ENCODE measurements around the gene NEURL1.

NEURL1 gene

DNA sequence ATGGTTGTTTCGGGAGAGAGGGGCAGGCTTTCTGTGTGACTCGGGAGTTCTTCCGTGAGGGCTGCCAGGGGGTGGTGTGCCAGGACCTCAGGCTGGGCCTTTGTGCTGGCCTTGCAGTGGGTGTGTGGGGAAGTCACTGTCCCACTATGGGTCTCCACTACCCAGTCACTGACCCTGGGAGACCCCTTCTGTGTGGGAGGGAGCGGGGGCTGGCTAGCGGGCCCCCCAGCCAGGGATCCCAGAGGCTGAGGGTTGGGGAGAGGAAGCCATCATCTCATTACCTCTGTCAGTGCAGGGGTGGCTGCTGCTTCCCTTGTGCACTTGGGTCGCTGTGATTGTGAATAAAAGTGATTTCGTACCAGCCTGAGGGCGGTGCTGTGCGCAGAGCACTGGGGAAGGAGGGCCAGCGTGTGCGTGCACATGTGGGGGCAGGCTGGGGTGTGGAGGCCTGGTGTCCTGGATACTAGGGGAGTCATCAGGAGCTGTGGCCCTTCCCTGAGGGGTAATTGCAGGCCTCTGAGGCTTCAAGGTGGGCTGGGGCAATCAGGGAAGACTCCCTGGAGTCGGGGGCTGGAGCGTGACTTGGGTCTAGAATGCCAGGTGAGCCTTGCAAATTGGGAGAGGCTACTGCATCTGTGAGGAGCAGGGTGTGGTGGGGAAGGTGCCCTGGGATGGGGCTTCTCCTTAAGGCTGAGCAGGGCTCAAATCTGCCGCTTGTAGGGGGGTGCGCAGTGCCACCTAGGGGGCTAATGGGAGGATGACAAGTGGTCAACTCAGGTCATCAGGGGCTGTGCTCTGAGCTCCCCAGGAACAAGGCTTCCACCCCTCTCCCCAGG, 98.9 kb downstream of the NEURL1 start:
- no peak overlapping the region for H2AFZ ChIP-seq (ENCODE audit: low read length)
- H3K9me3 ChIP-seq (ENCODE audit: insufficient read depth, low read depth, low read length) = 0 out of 2 replicates have a peak, but pooled peaks cover 2% of the 10 kb centered on the region
- no peaks in the 10 kb centered on the region for H3K79me2 ChIP-seq (ENCODE audit: insufficient read depth, low read length)
- no peak overlapping the region for H3K9ac ChIP-seq (ENCODE audit: low read depth, low read length, poor library complexity, severe bottlenecking)
- H3K4me3 ChIP-seq (ENCODE audit: low read length, poor library complexity, severe bottlenecking) = no peak overlapping the region
- H3K4me2 ChIP-seq (ENCODE audit: low read depth, low read length, poor library complexity, severe bottlenecking) = no peak overlapping the region
- no peaks in the 10 kb centered on the region for H3K27me3 ChIP-seq (ENCODE audit: insufficient read depth, low read length, poor library complexity, severe bottlenecking)
- no peaks in the 10 kb centered on the region for H3K4me1 ChIP-seq (ENCODE audit: insufficient read depth, low read length, poor library complexity, severe bottlenecking)
- H3K9me2 ChIP-seq (replicated peaks; ENCODE audit: low read depth, low read length) = no peaks in the 10 kb centered on the region
- no peaks in the 10 kb centered on the region for H4K20me1 ChIP-seq (ENCODE audit: insufficient read depth, low read length, poor library complexity, severe bottlenecking)
- H3F3A ChIP-seq (ENCODE audit: low read depth) = no peaks in the 10 kb centered on the region
- H3K36me3 ChIP-seq (ENCODE audit: insufficient read depth, low read length) = no peaks in the 10 kb centered on the region
- no peak for TF ChIP-seq EZH2phosphoT487 (IDR thresholded peaks at IDR 0.05; ENCODE audit: borderline replicate concordance)
- TF ChIP-seq, protein P1, sequence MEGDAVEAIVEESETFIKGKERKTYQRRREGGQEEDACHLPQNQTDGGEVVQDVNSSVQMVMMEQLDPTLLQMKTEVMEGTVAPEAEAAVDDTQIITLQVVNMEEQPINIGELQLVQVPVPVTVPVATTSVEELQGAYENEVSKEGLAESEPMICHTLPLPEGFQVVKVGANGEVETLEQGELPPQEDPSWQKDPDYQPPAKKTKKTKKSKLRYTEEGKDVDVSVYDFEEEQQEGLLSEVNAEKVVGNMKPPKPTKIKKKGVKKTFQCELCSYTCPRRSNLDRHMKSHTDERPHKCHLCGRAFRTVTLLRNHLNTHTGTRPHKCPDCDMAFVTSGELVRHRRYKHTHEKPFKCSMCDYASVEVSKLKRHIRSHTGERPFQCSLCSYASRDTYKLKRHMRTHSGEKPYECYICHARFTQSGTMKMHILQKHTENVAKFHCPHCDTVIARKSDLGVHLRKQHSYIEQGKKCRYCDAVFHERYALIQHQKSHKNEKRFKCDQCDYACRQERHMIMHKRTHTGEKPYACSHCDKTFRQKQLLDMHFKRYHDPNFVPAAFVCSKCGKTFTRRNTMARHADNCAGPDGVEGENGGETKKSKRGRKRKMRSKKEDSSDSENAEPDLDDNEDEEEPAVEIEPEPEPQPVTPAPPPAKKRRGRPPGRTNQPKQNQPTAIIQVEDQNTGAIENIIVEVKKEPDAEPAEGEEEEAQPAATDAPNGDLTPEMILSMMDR (conservative IDR thresholded peaks at IDR 0.05; ENCODE audit: low read length) = peak; percentile 79

DNA sequence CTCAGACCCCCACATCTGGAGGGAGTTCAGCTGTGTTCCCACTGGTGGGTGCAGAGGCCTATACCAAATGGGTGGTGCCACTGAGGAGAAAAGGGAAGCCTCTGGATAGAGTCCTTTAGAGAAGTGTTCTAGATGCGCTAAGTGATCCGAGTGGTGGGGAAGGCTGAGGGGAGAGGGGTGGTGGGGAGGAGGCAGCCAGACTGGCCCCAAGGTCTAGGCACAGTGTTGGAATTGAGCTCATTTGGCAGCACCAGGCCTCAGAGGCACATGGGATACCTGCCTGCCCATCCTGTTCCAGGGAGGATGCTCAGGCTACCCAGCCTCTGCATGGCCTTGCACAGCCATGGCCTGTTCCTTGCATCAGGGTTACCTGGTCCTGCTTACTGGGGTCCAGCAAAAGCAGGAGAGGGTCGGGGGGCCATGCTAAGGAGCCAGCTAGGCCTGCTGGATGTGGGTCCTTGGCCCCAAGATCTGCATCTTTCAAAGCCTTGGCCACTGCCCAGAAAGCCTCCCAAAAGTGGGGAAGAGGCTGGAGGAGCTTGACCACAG, 99.6 kb downstream of the NEURL1 start:
- Histone ChIP-seq H2AFZ (ENCODE audit: low read length) (no peak overlapping the region), H3K4me2 (ENCODE audit: low read depth, low read length, poor library complexity, severe bottlenecking) (no peak overlapping the region), H3K27me3 (ENCODE audit: insufficient read depth, low read length, poor library complexity, severe bottlenecking) (no peaks in the 10 kb centered on the region), H3K4me1 (ENCODE audit: insufficient read depth, low read length, poor library complexity, severe bottlenecking) (no peaks in the 10 kb centered on the region), H3K36me3 (ENCODE audit: insufficient read depth, low read length) (no peaks in the 10 kb centered on the region), H3K9me2 (replicated peaks; ENCODE audit: low read depth, low read length) (no peaks in the 10 kb centered on the region), H3K4me3 (ENCODE audit: low read length, poor library complexity, severe bottlenecking) (no peak overlapping the region), H3K9me3 (ENCODE audit: insufficient read depth, low read depth, low read length) (no peaks in the 10 kb centered on the region), H4K20me1 (ENCODE audit: insufficient read depth, low read length, poor library complexity, severe bottlenecking) (no peaks in the 10 kb centered on the region), H3K9ac (ENCODE audit: low read depth, low read length, poor library complexity, severe bottlenecking) (no peak overlapping the region), H3F3A (ENCODE audit: low read depth) (no peaks in the 10 kb centered on the region), H3K79me2 (ENCODE audit: insufficient read depth, low read length) (no peaks in the 10 kb centered on the region)
- TF ChIP-seq EZH2phosphoT487 (IDR thresholded peaks at IDR 0.05; ENCODE audit: borderline replicate concordance) = no peak
- TF ChIP-seq, protein P1 (conservative IDR thresholded peaks at IDR 0.05; ENCODE audit: low read length) = peak; percentile 10; the same call in 1 of the 2 replicates

DNA sequence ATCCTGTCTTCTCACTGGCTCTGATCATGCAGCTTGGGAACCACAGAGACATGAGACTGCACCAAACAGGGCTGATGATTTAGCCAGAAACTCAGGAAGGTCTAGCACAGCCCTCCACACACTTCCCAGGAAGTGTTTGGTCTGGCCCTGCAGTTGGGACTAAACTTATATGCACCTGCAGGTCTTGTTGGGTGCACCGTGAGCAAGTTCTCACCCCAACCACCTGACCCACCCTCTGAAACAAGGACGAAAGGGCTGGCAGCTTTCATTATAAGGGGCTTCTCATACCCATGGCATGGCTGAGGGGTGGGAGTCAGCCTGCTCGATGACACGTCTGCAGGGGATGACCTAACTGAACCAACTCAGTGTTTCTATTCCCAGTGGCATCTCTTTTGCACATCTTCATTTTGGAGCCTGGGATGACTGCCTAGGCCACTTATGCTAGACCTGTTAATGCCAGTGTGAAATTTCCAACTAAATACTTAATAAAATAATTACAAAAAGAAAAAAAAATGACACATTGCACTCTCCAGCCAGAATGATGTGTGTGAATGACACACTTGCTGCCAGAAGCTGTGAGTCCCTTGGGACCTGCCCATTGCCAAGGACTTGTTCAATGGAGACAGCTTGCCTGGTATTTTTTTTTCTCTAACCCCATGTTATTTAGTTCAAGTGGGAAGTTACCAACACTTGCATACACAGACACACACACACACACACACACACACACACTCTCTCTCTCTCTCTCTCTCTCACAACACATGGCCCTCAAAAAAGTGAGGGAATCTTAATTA, 102.6 kb downstream of the NEURL1 start:
- Histone ChIP-seq H3K27me3 (ENCODE audit: insufficient read depth, low read length, poor library complexity, severe bottlenecking) (no peaks in the 10 kb centered on the region), H3K4me3 (ENCODE audit: low read length, poor library complexity, severe bottlenecking) (no peak overlapping the region), H2AFZ (ENCODE audit: low read length) (no peak overlapping the region), H3K9me3 (ENCODE audit: insufficient read depth, low read depth, low read length) (no peaks in the 10 kb centered on the region), H3K36me3 (ENCODE audit: insufficient read depth, low read length) (no peaks in the 10 kb centered on the region), H3K9me2 (replicated peaks; ENCODE audit: low read depth, low read length) (no peaks in the 10 kb centered on the region), H3K4me2 (ENCODE audit: low read depth, low read length, poor library complexity, severe bottlenecking) (no peak overlapping the region), H3F3A (ENCODE audit: low read depth) (no peaks in the 10 kb centered on the region), H4K20me1 (ENCODE audit: insufficient read depth, low read length, poor library complexity, severe bottlenecking) (no peaks in the 10 kb centered on the region), H3K4me1 (ENCODE audit: insufficient read depth, low read length, poor library complexity, severe bottlenecking) (no peaks in the 10 kb centered on the region), H3K79me2 (ENCODE audit: insufficient read depth, low read length) (no peaks in the 10 kb centered on the region), H3K9ac (ENCODE audit: low read depth, low read length, poor library complexity, severe bottlenecking) (no peak overlapping the region)
- TF ChIP-seq EZH2phosphoT487 (IDR thresholded peaks at IDR 0.05; ENCODE audit: borderline replicate concordance) = no peak
- TF ChIP-seq, protein P1 (conservative IDR thresholded peaks at IDR 0.05; ENCODE audit: low read length) = no peak
